ENCODE results near the gene CMTR1.

- TF ChIP-seq, protein P1, sequence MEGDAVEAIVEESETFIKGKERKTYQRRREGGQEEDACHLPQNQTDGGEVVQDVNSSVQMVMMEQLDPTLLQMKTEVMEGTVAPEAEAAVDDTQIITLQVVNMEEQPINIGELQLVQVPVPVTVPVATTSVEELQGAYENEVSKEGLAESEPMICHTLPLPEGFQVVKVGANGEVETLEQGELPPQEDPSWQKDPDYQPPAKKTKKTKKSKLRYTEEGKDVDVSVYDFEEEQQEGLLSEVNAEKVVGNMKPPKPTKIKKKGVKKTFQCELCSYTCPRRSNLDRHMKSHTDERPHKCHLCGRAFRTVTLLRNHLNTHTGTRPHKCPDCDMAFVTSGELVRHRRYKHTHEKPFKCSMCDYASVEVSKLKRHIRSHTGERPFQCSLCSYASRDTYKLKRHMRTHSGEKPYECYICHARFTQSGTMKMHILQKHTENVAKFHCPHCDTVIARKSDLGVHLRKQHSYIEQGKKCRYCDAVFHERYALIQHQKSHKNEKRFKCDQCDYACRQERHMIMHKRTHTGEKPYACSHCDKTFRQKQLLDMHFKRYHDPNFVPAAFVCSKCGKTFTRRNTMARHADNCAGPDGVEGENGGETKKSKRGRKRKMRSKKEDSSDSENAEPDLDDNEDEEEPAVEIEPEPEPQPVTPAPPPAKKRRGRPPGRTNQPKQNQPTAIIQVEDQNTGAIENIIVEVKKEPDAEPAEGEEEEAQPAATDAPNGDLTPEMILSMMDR (IDR thresholded peaks at IDR 0.05) = no peak
- no peak for TF ChIP-seq POLR2A (IDR thresholded peaks at IDR 0.05)
Measured at GRCh38 chr6:37511201-37511600, 78.2 kb downstream of the CMTR1 start.
